ENCODE data around the gene ZNF211. TPM values are rescaled to one million over a fixed set of nuclear protein-coding genes. Genes with fewer than 3 reads are reported as not detected.

The ZNF211 gene
- total RNA-seq, 1 donor from 2014 or later: 26.5 TPM

DNA sequence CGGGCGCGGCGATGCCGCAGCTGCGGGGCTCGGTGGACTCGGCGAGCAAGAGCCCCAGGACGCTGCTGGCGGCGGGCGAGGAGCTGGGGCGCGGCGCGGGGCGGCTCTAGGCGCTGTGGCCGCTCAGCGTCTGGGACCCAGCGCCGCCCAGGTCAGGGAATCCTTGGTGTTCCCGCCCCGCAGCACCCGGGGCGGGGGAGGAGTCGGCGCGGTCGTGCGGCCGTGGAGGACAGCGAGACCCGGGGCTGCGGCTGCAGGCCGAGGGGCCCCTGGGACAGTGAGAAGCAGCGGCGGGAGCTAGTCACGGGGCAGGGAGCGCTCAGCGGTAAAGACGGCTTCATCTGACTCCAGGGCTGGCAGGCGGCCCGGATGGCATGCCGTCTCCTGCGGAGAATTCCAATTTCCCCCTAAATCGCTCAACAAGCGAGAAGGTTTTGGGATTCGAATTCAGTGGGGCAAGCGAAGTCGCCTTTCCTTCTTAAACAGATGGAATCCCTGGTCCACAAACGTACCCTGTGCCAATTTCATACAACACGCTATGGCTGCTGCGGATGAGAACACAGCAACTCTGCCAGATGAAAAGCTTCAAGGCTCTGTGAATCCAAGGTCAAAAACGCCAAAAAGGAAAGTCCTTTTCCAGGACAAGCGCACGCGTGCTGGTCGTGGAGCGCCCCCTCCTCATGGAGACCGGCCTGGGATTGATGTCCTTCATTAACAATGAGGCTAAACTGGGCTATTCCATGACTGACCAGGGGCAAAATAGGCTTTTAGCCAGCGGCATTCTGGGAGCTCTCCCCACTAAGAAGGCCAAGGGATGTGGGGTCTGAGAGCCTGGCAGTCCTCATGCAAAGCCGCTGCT is 31.5 kb downstream of the ZNF211 start:
- H3K9me3 Mint-ChIP-seq: no peaks in the 10 kb centered on the region

DNA sequence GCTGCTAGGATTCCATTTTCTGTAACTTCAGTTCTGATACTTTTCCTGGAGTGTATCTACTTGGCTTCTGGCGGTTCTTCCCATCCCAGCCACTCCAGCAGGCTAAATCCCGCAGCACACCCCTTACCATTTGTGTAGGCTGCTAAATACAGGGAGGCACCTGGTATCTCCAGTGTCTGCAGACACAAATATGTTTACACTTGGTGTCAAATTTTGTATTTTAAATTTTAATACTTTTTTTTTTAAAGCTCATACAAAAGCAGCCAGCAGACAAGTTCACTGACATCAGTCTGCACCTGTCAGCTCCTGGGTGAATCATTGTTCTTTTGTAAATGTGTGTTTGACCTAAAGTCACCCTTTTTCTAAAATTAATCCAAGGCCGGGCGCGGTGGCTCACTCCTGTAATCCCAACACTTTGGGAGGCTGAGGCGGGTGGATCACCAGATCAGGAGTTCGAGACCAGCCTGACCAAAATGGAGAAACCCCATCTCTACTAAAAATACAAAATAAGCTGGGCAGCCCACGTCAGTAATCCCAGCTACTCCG is 32.4 kb downstream of the ZNF211 start:
- peaks cover 4% of the 10 kb centered on the region for H3K4me1 Mint-ChIP-seq (ENCODE audit: unreplicated experiment)
- H3K36me3 Mint-ChIP-seq: no peaks in the 10 kb centered on the region
- no peak for DNase-seq (ENCODE audit: extremely low spot score, unreplicated experiment)
- no peak overlapping the region for H3K27ac Mint-ChIP-seq
- TF ChIP-seq, protein P1, sequence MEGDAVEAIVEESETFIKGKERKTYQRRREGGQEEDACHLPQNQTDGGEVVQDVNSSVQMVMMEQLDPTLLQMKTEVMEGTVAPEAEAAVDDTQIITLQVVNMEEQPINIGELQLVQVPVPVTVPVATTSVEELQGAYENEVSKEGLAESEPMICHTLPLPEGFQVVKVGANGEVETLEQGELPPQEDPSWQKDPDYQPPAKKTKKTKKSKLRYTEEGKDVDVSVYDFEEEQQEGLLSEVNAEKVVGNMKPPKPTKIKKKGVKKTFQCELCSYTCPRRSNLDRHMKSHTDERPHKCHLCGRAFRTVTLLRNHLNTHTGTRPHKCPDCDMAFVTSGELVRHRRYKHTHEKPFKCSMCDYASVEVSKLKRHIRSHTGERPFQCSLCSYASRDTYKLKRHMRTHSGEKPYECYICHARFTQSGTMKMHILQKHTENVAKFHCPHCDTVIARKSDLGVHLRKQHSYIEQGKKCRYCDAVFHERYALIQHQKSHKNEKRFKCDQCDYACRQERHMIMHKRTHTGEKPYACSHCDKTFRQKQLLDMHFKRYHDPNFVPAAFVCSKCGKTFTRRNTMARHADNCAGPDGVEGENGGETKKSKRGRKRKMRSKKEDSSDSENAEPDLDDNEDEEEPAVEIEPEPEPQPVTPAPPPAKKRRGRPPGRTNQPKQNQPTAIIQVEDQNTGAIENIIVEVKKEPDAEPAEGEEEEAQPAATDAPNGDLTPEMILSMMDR (conservative IDR thresholded peaks at IDR 0.05): no peak
- no peaks in the 10 kb centered on the region for H3K9me3 Mint-ChIP-seq
- peak overlapping the region; percentile 88 for H3K4me3 Mint-ChIP-seq
- H3K27me3 Mint-ChIP-seq: peaks cover 16% of the 10 kb centered on the region

More for the DNA sequence above, 31.5 kb downstream of the ZNF211 start:
- Mint-ChIP-seq H3K4me1 (ENCODE audit: unreplicated experiment) (peaks cover 4% of the 10 kb centered on the region), H3K27ac (no peak overlapping the region), H3K4me3 (peak overlapping the region; percentile 88), H3K27me3 (peaks cover 24% of the 10 kb centered on the region), H3K36me3 (no peaks in the 10 kb centered on the region)
- peak; percentile 72 for DNase-seq (ENCODE audit: extremely low spot score, unreplicated experiment)
- TF ChIP-seq, protein P1 (conservative IDR thresholded peaks at IDR 0.05): no peak

- H3K36me3 Mint-ChIP-seq: no peaks in the 10 kb centered on the region
- H3K9me3 Mint-ChIP-seq: no peaks in the 10 kb centered on the region
- TF ChIP-seq, protein P1 (conservative IDR thresholded peaks at IDR 0.05): no peak
- peak overlapping the region; percentile 67 for H3K4me3 Mint-ChIP-seq
- peaks cover 4% of the 10 kb centered on the region for H3K4me1 Mint-ChIP-seq (ENCODE audit: unreplicated experiment)
- H3K27ac Mint-ChIP-seq: no peak overlapping the region
- DNase-seq (ENCODE audit: extremely low spot score, unreplicated experiment): no peak
- H3K27me3 Mint-ChIP-seq: peaks cover 17% of the 10 kb centered on the region
These were observed 34.3 kb downstream of the ZNF211 start for GRCh38 chr19:57667228-57667627.

GRCh38 chr19:57668635-57669034 is 35.7 kb downstream of the ZNF211 start, which contains the start of gene ZSCAN4:
Gene ZSCAN4, plus strand, starts transcription at chr19:57668935. Its CDS starts 7,211 bp downstream, at chr19:57676146.
- H3K27ac Mint-ChIP-seq: no peak within 1 kb of the TSS
- H3K4me1 Mint-ChIP-seq (ENCODE audit: unreplicated experiment): peaks cover 4% of the 10 kb centered on the region
- H3K36me3 Mint-ChIP-seq: no peaks in the 10 kb centered on the region
- H3K27me3 Mint-ChIP-seq: peaks cover 19% of the 10 kb centered on the region
- TF ChIP-seq, protein P1 (conservative IDR thresholded peaks at IDR 0.05): no peak
- no peak for DNase-seq (ENCODE audit: extremely low spot score, unreplicated experiment)
- no peaks in the 10 kb centered on the region for H3K9me3 Mint-ChIP-seq
- no peak within 1 kb of the TSS for H3K4me3 Mint-ChIP-seq

- TF ChIP-seq, protein P1 (conservative IDR thresholded peaks at IDR 0.05): no peak
- no peaks in the 10 kb centered on the region for H3K36me3 Mint-ChIP-seq
- H3K9me3 Mint-ChIP-seq: no peaks in the 10 kb centered on the region
- no peak overlapping the region for H3K4me3 Mint-ChIP-seq
- no peak overlapping the region for H3K27ac Mint-ChIP-seq
- DNase-seq (ENCODE audit: extremely low spot score, unreplicated experiment): no peak
- peaks cover 21% of the 10 kb centered on the region for H3K27me3 Mint-ChIP-seq
- no peaks in the 10 kb centered on the region for H3K4me1 Mint-ChIP-seq (ENCODE audit: unreplicated experiment)
These were observed 38.3 kb downstream of the ZNF211 start for GRCh38 chr19:57671124-57671895.

All from type B pancreatic cell (in vitro differentiated cells).